ENCODE measurements around the gene LRRC3.

The LRRC3 gene

DNA sequence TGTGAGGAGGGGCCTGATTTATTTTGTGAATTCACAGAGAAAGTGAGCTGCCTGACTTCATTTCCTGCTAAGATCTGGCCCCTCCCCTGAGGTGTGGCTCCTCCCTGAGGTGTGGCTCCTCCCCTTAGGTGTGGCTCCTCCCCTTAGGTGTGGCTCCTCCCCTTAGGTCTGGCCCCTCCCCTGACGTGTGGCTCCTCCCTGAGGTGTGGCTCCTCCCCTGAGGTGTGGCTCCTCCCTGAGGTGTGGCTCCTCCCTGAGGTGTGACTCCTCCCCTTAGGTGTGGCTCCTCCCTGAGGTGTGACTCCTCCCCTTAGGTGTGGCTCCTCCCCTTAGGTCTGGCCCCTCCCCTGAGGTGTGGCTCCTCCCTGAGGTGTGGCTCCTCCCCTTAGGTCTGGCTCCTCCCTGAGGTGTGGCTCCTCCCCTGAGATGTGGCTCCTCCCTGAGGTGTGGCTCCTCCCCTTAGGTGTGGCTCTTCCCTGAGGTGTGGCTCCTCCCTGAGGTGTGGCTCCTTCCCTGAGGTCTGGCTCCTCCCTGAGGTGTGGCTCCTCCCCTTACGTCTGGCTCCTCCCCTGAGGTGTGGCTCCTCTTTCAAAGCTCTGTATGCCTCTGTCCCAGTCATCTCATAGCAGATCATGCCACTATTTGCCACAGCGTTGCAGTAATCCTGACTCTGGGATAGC is 26.9 kb upstream of the LRRC3 start:
- H3K36me3 ChIP-seq (ENCODE audit: insufficient read depth, low read length), result no peaks in the 10 kb centered on the region
- H2AFZ ChIP-seq (ENCODE audit: low read length), result no peak overlapping the region
- H3K4me1 ChIP-seq (ENCODE audit: insufficient read depth, low read length, severe bottlenecking), result no peaks in the 10 kb centered on the region
- no peak overlapping the region for H3K4me3 ChIP-seq (ENCODE audit: low read depth, low read length, poor library complexity, severe bottlenecking)
- TF ChIP-seq EZH2 (IDR thresholded peaks at IDR 0.05; ENCODE audit: borderline replicate concordance, low read length), result no peak
- TF ChIP-seq, protein P1, sequence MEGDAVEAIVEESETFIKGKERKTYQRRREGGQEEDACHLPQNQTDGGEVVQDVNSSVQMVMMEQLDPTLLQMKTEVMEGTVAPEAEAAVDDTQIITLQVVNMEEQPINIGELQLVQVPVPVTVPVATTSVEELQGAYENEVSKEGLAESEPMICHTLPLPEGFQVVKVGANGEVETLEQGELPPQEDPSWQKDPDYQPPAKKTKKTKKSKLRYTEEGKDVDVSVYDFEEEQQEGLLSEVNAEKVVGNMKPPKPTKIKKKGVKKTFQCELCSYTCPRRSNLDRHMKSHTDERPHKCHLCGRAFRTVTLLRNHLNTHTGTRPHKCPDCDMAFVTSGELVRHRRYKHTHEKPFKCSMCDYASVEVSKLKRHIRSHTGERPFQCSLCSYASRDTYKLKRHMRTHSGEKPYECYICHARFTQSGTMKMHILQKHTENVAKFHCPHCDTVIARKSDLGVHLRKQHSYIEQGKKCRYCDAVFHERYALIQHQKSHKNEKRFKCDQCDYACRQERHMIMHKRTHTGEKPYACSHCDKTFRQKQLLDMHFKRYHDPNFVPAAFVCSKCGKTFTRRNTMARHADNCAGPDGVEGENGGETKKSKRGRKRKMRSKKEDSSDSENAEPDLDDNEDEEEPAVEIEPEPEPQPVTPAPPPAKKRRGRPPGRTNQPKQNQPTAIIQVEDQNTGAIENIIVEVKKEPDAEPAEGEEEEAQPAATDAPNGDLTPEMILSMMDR (IDR thresholded peaks at IDR 0.05; ENCODE audit: low read length), result no peak
- no peak overlapping the region for H3K4me2 ChIP-seq (ENCODE audit: low read length)
- no peak overlapping the region for H3K27ac ChIP-seq (ENCODE audit: low read depth, low read length, poor library complexity, severe bottlenecking)
- H3K9me2 ChIP-seq (ENCODE audit: low read depth, low read length), result no peaks in the 10 kb centered on the region
- H3K9ac ChIP-seq (ENCODE audit: low read length), result no peak overlapping the region
- no peaks in the 10 kb centered on the region for H3K27me3 ChIP-seq (ENCODE audit: insufficient read depth, low read length)
- peaks cover 8% of the 10 kb centered on the region; the same call in 1 of the 2 replicates for H3F3A ChIP-seq (ENCODE audit: insufficient read depth, low read length)
- H3K9me3 ChIP-seq (ENCODE audit: low read length), result peaks cover 9% of the 10 kb centered on the region
- H4K20me1 ChIP-seq (ENCODE audit: insufficient read depth, low read length), result no peaks in the 10 kb centered on the region
- no peaks in the 10 kb centered on the region for H3K79me2 ChIP-seq (ENCODE audit: insufficient read depth, low read length)

DNA sequence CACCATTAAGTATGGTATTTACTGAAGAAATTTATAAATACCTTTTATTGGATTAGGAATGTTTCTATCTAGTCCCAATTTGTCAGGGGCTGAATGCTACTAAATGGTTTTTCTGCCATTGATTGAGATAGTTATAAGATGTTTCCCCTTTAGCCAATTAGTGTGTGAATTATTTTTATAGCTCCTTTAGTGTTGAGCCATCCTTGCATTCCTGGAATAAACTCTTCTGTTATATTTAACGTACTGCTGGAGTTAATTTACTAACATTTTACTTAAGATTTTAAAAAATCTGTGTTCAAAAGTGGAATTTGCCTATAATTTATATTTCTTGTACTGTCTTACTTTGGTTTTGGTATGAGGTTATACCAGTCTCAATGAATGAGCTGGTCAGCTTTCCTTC is 25.4 kb upstream of the LRRC3 start:
- H3K79me2 ChIP-seq (ENCODE audit: insufficient read depth, low read length), result no peaks in the 10 kb centered on the region
- H3K9ac ChIP-seq (ENCODE audit: low read length), result no peak overlapping the region
- no peak overlapping the region for H3K4me2 ChIP-seq (ENCODE audit: low read length)
- H3K27me3 ChIP-seq (ENCODE audit: insufficient read depth, low read length), result no peaks in the 10 kb centered on the region
- H3K27ac ChIP-seq (ENCODE audit: low read depth, low read length, poor library complexity, severe bottlenecking), result no peak overlapping the region
- H3F3A ChIP-seq (ENCODE audit: insufficient read depth, low read length), result peaks cover 8% of the 10 kb centered on the region; the same call in 1 of the 2 replicates
- peaks cover 9% of the 10 kb centered on the region for H3K9me3 ChIP-seq (ENCODE audit: low read length)
- TF ChIP-seq EZH2 (IDR thresholded peaks at IDR 0.05; ENCODE audit: borderline replicate concordance, low read length), result no peak
- TF ChIP-seq, protein P1 (IDR thresholded peaks at IDR 0.05; ENCODE audit: low read length), result no peak
- no peak overlapping the region for H3K4me3 ChIP-seq (ENCODE audit: low read depth, low read length, poor library complexity, severe bottlenecking)
- no peaks in the 10 kb centered on the region for H3K36me3 ChIP-seq (ENCODE audit: insufficient read depth, low read length)
- no peaks in the 10 kb centered on the region for H3K9me2 ChIP-seq (ENCODE audit: low read depth, low read length)
- no peaks in the 10 kb centered on the region for H3K4me1 ChIP-seq (ENCODE audit: insufficient read depth, low read length, severe bottlenecking)
- no peaks in the 10 kb centered on the region for H4K20me1 ChIP-seq (ENCODE audit: insufficient read depth, low read length)
- H2AFZ ChIP-seq (ENCODE audit: low read length), result no peak overlapping the region

DNA sequence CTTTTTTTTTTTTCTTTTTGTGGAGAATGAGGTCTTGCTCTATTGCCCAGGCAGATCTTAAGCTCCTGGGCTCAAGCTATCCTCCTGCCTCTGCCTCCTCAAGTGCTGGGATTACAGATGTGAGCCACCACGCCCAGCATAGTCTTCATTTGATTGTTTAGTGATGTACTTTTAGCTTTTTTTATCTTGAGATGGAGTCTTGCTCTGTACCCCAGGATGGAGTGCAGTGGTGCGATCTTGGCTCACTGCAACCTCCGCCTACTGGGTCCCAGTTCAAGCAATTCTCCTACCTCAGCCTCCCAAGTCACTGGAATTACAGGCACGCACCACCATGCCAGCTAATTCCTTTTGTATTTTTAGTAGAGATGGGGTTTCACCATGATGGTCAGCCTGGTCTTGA is 24.0 kb upstream of the LRRC3 start:
- Histone ChIP-seq H3K9me3 (ENCODE audit: low read length) (peaks cover 9% of the 10 kb centered on the region), H3K27ac (ENCODE audit: low read depth, low read length, poor library complexity, severe bottlenecking) (no peak overlapping the region)

More for the DNA sequence above, 24.0 kb upstream of the LRRC3 start:
- Histone ChIP-seq H3K79me2 (ENCODE audit: insufficient read depth, low read length) (no peaks in the 10 kb centered on the region), H3K9ac (ENCODE audit: low read length) (no peak overlapping the region), H3K4me2 (ENCODE audit: low read length) (no peak overlapping the region), H3K36me3 (ENCODE audit: insufficient read depth, low read length) (no peaks in the 10 kb centered on the region), H3K27me3 (ENCODE audit: insufficient read depth, low read length) (no peaks in the 10 kb centered on the region), H3K4me1 (ENCODE audit: insufficient read depth, low read length, severe bottlenecking) (no peaks in the 10 kb centered on the region), H4K20me1 (ENCODE audit: insufficient read depth, low read length) (no peaks in the 10 kb centered on the region), H2AFZ (ENCODE audit: low read length) (no peak overlapping the region), H3K9me2 (ENCODE audit: low read depth, low read length) (no peaks in the 10 kb centered on the region), H3F3A (ENCODE audit: insufficient read depth, low read length) (peaks cover 8% of the 10 kb centered on the region; the same call in 1 of the 2 replicates), H3K4me3 (ENCODE audit: low read depth, low read length, poor library complexity, severe bottlenecking) (no peak overlapping the region)
- TF ChIP-seq, protein P1 (IDR thresholded peaks at IDR 0.05; ENCODE audit: low read length), result no peak
- no peak for TF ChIP-seq EZH2 (IDR thresholded peaks at IDR 0.05; ENCODE audit: borderline replicate concordance, low read length)
